Cardiac muscle cell (in vitro differentiated cells and primary cell): ENCODE measurements around the gene ALDH16A1. TPM values are rescaled to one million over a fixed set of nuclear protein-coding genes. Genes with fewer than 3 reads are reported as not detected.
"Not testable (repeated sequence)": the region's sequence is repeated elsewhere in the genome, so short reads cannot be mapped to it uniquely, and the experiment has no call there.

Source experiments
- DNase-seq, 2 donors: peaks; one replicate each; pipeline versions ENCODE4 v3.0.0 to v3.0.0-alpha.2; 2010 to 2017; ENCODE audit warnings: low read depth in 1 of 2, low spot score in 1 of 2
- H3K27ac ChIP-seq: fragments of 200-600 bp; sonication (generic); 2 replicates; pipeline ENCODE4 v1.5.1; 2016
- H3K27me3 ChIP-seq: fragments of 200-600 bp; sonication (generic); 2 replicates; pipeline ENCODE4 v1.6.0; 2016; ENCODE audit warnings: control low read depth
- H3K36me3 ChIP-seq: fragments of 200-600 bp; sonication (generic); 2 replicates; pipeline ENCODE4 v1.5.1; 2016; ENCODE audit warnings: control low read depth
- H3K4me1 ChIP-seq: fragments of 200-600 bp; sonication (generic); 2 replicates; pipeline ENCODE4 v1.8.1; 2017; ENCODE audit warnings: low read depth, mild to moderate bottlenecking, mixed run types
- H3K4me3 ChIP-seq: fragments of 200-600 bp; sonication (generic); 2 replicates; pipeline ENCODE4 v1.5.1; 2016; ENCODE audit warnings: mild to moderate bottlenecking
- H3K9me3 ChIP-seq: fragments of 200-600 bp; sonication (generic); 2 replicates; pipeline ENCODE4 v1.5.1; 2017; ENCODE audit warnings: low read depth, mild to moderate bottlenecking, control low read depth
- polyA plus RNA-seq: library from polyadenylated mRNA; unstranded; fragments of >200 nt; fragmentation: Nextera tagmentation; extraction: Ambion mirVana; gene quantifications from 2 replicates; pipeline ENCODE4 v1.2.1, GENCODE V29; 2016
- total RNA-seq: library from RNA; depleted of rRNA; stranded (reverse); fragments of >200 nt; gene quantifications from 2 replicates; pipeline ENCODE4 v1.2.3, GENCODE V29; 2016
- TF ChIP-seq, protein P1 (sequence below): IDR thresholded peaks from 2 replicates; pipeline ENCODE4 v1.5.1; 2012; ENCODE audit warnings: low read depth, mild to moderate bottlenecking, low read length

Gene ALDH16A1
- total and polyA plus RNA-seq, 2 experiments from 2014 or later: 37.3 to 46.4 TPM

DNA sequence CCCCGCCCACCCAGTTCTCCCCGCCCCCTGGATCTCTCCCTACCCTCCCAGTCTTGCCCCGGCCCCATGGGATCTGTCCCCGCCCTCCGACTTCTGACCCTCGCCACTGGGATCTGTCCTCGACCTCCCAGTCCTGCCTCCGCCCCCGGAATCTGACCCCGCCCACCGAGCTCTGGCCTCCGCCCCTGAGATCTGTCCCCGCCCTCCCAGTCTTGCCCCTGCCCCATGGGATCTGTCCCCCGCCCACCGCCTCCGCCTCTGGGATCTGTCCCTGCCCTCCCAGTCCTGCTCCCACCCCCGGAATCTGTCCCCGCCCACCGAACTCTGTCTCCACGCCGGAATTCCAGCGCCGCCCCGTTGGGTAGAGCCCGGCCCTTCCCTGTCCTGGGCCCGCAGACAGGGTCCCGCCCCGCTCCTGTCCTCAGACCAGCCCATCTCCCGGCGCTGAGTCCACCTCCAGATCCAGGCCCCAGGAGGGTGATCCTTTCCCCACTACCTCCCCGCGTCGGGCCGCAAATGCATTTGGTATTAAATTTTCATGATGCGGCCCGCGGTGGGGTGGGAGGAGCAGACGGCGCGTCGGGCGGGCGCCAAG, 10.2 kb upstream of the ALDH16A1 start:
- peak overlapping the region; percentile 44 for H3K4me3 ChIP-seq
- H3K36me3 ChIP-seq: no peaks in the 10 kb centered on the region
- peak; percentile 91 to 97 for DNase-seq
- H3K4me1 ChIP-seq: no peaks in the 10 kb centered on the region
- H3K9me3 ChIP-seq: no peaks in the 10 kb centered on the region
- peak overlapping the region; percentile 51 for H3K27ac ChIP-seq
- peaks cover 47% of the 10 kb centered on the region for H3K27me3 ChIP-seq
- TF ChIP-seq, protein P1, sequence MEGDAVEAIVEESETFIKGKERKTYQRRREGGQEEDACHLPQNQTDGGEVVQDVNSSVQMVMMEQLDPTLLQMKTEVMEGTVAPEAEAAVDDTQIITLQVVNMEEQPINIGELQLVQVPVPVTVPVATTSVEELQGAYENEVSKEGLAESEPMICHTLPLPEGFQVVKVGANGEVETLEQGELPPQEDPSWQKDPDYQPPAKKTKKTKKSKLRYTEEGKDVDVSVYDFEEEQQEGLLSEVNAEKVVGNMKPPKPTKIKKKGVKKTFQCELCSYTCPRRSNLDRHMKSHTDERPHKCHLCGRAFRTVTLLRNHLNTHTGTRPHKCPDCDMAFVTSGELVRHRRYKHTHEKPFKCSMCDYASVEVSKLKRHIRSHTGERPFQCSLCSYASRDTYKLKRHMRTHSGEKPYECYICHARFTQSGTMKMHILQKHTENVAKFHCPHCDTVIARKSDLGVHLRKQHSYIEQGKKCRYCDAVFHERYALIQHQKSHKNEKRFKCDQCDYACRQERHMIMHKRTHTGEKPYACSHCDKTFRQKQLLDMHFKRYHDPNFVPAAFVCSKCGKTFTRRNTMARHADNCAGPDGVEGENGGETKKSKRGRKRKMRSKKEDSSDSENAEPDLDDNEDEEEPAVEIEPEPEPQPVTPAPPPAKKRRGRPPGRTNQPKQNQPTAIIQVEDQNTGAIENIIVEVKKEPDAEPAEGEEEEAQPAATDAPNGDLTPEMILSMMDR: no peak

DNA sequence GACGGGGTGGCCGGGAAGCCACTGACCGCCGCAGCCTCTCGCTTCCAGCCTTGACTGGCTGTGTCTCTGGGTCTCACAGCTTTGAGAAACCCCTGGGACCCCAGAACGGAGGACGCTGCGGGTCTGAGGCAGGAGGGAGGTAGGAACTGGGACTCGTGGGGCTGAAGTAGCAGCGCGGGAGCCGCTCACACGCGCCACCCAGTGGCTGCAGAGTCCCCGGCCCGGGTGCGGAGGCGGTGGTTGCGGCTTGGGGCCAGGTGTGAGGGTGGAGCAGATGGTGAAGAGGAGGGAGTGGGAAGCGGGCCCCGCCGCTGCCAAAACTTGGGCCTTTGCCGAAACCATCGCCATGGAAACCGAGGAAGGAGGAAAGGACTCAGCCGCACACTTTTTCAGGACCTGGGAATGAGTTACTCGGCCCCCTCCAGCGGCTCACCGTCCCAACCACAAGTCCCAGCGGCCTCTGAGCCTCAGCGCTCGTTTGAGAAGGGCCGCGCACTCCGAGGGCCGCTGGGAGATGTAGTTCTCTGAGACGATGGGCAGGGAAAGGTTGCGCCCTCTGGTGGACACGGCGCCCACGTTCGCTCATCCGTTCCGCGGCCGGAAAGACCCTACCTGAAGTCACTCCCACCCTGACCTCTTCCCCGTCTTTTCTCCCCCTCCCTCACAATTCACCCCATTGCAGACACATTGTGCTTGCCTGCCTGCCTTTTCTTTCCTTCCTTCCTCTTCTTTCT, 9.5 kb upstream of the ALDH16A1 start:
- Histone ChIP-seq H3K27ac (peak overlapping the region; percentile 51), H3K27me3 (peaks cover 40% of the 10 kb centered on the region), H3K36me3 (no peaks in the 10 kb centered on the region), H3K4me3 (peak overlapping the region; percentile 44), H3K4me1 (no peaks in the 10 kb centered on the region), H3K9me3 (no peaks in the 10 kb centered on the region)
- DNase-seq: peak; percentile 97
- TF ChIP-seq, protein P1: peak; percentile 76

DNA sequence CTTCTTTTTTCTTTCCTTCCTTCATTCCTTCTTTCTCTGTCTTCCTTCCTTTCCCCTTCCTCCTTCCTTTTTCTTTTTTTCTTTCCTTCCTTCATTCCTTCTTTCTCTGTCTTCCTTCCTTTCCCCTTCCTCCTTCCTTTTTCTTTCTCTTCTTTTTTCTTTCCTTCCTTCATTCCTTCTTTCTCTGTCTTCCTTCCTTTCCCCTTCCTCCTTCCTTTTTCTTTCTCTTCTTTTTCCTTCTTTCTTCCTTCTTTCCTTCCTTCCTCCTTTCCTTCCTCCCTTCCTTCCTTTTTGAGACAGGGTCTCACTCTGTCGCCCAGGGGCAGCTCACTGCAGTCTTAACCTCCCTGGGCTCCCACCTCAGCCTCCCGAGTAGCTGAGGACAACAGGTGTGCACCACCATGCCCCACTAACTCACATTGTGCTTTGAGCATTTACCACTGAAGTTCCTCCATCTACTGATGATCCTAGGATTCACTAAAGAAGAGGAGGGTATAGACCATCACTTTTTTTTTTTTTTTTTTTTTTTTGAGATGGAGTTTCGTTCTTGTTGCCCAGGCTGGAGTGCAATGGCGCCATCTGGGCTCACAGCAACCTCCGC, 8.8 kb upstream of the ALDH16A1 start:
- H3K27me3 ChIP-seq: peaks cover 33% of the 10 kb centered on the region
- not testable (repeated sequence) for H3K27ac ChIP-seq, H3K36me3 ChIP-seq, H3K9me3 ChIP-seq, H3K4me1 ChIP-seq, H3K4me3 ChIP-seq, DNase-seq

DNA sequence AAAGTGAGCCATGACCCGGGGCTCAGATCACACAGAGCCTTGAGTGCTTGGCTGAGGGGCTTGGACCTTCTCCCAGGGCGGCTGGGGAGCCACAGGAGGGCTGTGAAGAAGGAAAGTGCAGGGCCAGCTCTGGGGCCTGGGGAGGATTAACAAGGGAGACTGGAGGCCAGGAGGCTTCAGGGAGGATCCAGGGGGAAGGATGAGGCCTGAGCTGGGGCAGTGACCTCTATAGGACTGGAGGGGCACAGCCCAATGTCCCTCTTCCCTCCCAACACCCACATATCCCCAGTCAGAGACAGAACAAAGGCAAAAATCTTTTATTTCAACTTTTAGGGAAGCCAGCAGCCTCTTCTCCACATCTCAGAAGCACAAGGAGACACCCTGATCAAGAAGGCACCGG, 7.0 kb upstream of the ALDH16A1 start:
- no peak for DNase-seq
- Histone ChIP-seq H3K4me3 (no peak overlapping the region), H3K27ac (peak overlapping the region; percentile 34), H3K4me1 (no peaks in the 10 kb centered on the region), H3K9me3 (no peaks in the 10 kb centered on the region), H3K27me3 (peaks cover 16% of the 10 kb centered on the region), H3K36me3 (no peaks in the 10 kb centered on the region)
- TF ChIP-seq, protein P1: no peak

DNA sequence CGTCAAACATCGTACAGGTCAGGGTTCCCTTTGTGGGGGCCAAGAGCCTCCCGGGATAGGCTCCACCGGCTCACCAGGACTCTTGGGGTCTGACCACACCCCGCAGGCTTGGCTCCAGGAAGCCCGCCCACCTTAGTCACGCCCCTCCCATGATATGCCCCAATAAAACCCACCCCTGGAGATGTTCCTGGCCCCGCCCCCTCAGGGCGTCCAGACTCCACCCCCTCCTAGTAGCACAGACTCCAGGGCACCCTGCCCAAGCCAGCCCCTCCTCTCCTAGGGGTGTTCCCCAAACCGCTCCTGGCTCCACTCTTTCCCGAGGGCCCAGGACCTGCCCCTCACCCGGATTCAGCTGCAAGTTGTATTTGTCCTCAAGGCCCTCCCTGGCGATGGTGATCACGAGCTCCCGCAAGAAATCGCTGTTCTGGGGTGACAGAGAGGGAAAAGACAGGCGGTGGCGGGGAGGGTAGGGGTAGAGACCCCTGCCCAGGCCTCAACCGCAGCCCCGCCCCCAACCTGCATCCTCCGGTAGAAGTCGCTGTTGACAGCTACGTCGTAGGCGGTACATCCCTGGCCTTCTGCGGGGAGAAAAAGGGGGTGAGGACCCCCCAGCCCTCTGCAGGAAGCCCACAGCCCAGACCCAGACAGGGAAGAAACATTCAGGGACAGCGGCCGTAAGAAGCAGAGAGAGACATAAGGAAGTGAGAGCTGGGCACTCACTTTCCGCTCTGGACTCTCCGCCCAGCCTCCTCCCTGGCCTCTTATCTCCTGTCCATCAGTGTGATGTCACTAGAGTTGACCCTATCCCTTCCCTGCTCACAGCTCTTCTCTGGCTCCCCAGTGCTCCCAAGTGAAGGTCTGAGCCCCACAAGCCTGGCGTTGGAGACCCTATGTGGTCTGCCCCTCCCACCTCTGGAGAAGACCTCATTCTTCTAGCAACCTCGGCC, 5.3 kb upstream of the ALDH16A1 start:
- no peak overlapping the region for H3K4me3 ChIP-seq
- peak in 1 of 2 donors; percentile 42 for DNase-seq

More for the DNA sequence above, 5.3 kb upstream of the ALDH16A1 start:
- Histone ChIP-seq H3K9me3 (no peaks in the 10 kb centered on the region), H3K27ac (peak overlapping the region; percentile 46), H3K36me3 (no peaks in the 10 kb centered on the region), H3K27me3 (no peaks in the 10 kb centered on the region), H3K4me1 (no peaks in the 10 kb centered on the region)
- TF ChIP-seq, protein P1: no peak
